Heart right ventricle (tissue), 16 donors: Measurements from ENCODE around the gene ZNF385B. TPM values are rescaled to one million over a fixed set of nuclear protein-coding genes. Genes with fewer than 3 reads are reported as not detected.

Experiments
- ATAC-seq, 8 donors: fragments of 200-7000 bp; cut with Tn5 transposase; one replicate each; pipeline ENCODE4 v1.9.1; 2020; ENCODE audit warnings: mild to moderate bottlenecking in 8 of 8, moderate library complexity in 8 of 8, moderate number of reproducible peaks in 1 of 8
- DNase-seq, 2 donors: peaks; one replicate each; pipeline ENCODE4 v3.0.0-alpha.2; 2020
- H3K27ac ChIP-seq, 10 donors: fragments of 200-600 bp; sonication (generic) in 2 of 10; one replicate each; pipeline versions ENCODE4 v1.5.0 to v1.8.0; 2020 to 2022; ENCODE audit warnings: mild to moderate bottlenecking in 3 of 10
- H3K27me3 ChIP-seq, 7 donors: fragments of 200-600 bp; one replicate each; pipeline ENCODE4 v1.8.0; 2021 to 2022; ENCODE audit warnings: mild to moderate bottlenecking in 2 of 7
- H3K36me3 ChIP-seq, 9 donors: fragments of 200-600 bp; sonication (generic) in 1 of 9; one replicate each; pipeline versions ENCODE4 v1.5.0 to v1.8.0; 2020 to 2022; ENCODE audit warnings: mild to moderate bottlenecking in 2 of 9
- H3K4me1 ChIP-seq, 9 donors: fragments of 200-600 bp; sonication (generic) in 1 of 9; one replicate each; pipeline versions ENCODE4 v1.5.0 to v1.8.0; 2020 to 2022; ENCODE audit warnings: mild to moderate bottlenecking in 4 of 9
- H3K4me3 ChIP-seq, 10 donors: fragments of 200-600 bp; sonication (generic) in 2 of 10; one replicate each; pipeline versions ENCODE4 v1.5.0 to v1.8.0; 2020 to 2022; ENCODE audit warnings: mild to moderate bottlenecking in 7 of 10, moderate library complexity in 2 of 10
- H3K9me3 ChIP-seq, 11 donors: fragments of 200-600 bp in 10 of 11; sonication (generic) in 2 of 11; one replicate each; pipeline versions ENCODE4 v1.5.0 to v1.8.0; 2013 to 2022; ENCODE audit warnings: mild to moderate bottlenecking in 2 of 11, control low read depth in 1 of 11, moderate library complexity in 1 of 11
- CTCF ChIP-seq, 9 donors: fragments of 200-600 bp; sonication (generic) in 2 of 9; IDR thresholded peaks; one replicate each; pipeline versions ENCODE4 v1.5.0 to v1.8.0; 2021 to 2022; ENCODE audit warnings: antibody characterized with exemption in 9 of 9, mild to moderate bottlenecking in 5 of 9, moderate library complexity in 1 of 9
- WGBS, 2 donors: extraction: QIAGEN DNeasy Blood & Tissue Kit; methylation state at CpG; one replicate each; pipeline ENCODE4 v1.1.7; 2013; ENCODE audit warnings: inconsistent platforms in 1 of 2; 5-methylcytosine and 5-hydroxymethylcytosine counted together
- intact Hi-C, 10 donors: fragments of 100-400 bp; cut with DNase I; formaldehyde crosslinking; loops; one replicate each; pipeline versions ENCODE4 v1.11.1 to v1.14.2; 2022
- polyA plus RNA-seq, 2 donors: library from polyadenylated mRNA; stranded (reverse); fragments of 200-250 nt; gene quantifications; one replicate each; pipeline ENCODE4 v1.2.3, GENCODE V29; 2013
- total RNA-seq, 10 donors: library from RNA; stranded (reverse); fragmentation: NEBNext Ultra II Directional in 3 of 10; extraction: Animal tissue kit (Norgen Biotek cat#: 25700) in 3 of 10; gene quantifications; one replicate each; pipeline versions ENCODE4 v1.2.1 to v1.2.4, GENCODE V29; 2021 to 2023
- donor health status: Arrhythmogenic right ventricular cardiomyopathy.
- donor health status: ischemic (EF 13 %, LVEDD 7.1; RV severe dilation, severe dysfunction).
- donor health status: healthy with polysubstance abuse.
- donor health status: DM: no; HTN: yes; CAD: no.
- donor health status: DM: no; HTN: no; CAD: no.
- donor health status: ischemic (EF 25% LVEDD 6.9; RV normal size, moderate dysfunction).
- donor health status: ischemic (EF 25% LVEDD 5.7; RV mildly dilated, moderate dysfunction).
- donor health status: healthy.
- donor health status: DM: yes; HTN: yes; CAD: no.
- donor health status: Ischemic cardiomyopathy.
- donor health status: ischemic (EF 35%, LVEDD 5.7; RV mildly dilated, moderate dysfunction).
- donor health status: nonischemic (EF 11% LVEDD 7.7; RV severe dilation, severe dysfunction).
- donor health status: DM: yes; HTN: yes; CAD: no.
- donor health status: PGD.
- donor health status: ischemic (EF 29% LVEDD 5.4; RV normal size, mild dysfunction).
- donor health status: nonischemic (EF 23%, LVEDD 6.1; RV moderate dilation, normal function).

Gene ZNF385B
- total and polyA plus RNA-seq, 12 donors = 0.19 to 19.7 (median 1.7) TPM

- intact Hi-C loops = no loop called here
- no peak overlapping the region for H3K4me3 ChIP-seq
- no peaks in the 10 kb centered on the region for H3K36me3 ChIP-seq
- peak overlapping the region in 2 of 10 donors; percentile 9 to 13 for H3K27ac ChIP-seq
- ATAC-seq (peak in 3 of 8 donors; percentile 24 to 38 (median 26)), DNase-seq (no peak)
- peaks cover 0 to 3% (median 0%) of the 10 kb centered on the region in 11 donors for H3K9me3 ChIP-seq
- TF ChIP-seq CTCF (IDR thresholded peaks at IDR 0.05) = no peak
- H3K27me3 ChIP-seq = no peaks in the 10 kb centered on the region
- peaks cover 0 to 9% (median 3%) of the 10 kb centered on the region in 9 donors for H3K4me1 ChIP-seq
- 20 to 23% methylated on average over 1 of the region's 1 CpG for WGBS, 2 donors
Observed at GRCh38 chr2:179622112-179622511, 239.3 kb downstream of the ZNF385B start.

GRCh38 chr2:179619947-179620467 is 241.4 kb downstream of the ZNF385B start:
- Histone ChIP-seq H3K4me3 (no peak overlapping the region), H3K27ac (no peak overlapping the region), H3K27me3 (no peaks in the 10 kb centered on the region), H3K4me1 (peaks cover 0 to 9% (median 3%) of the 10 kb centered on the region in 9 donors), H3K36me3 (no peaks in the 10 kb centered on the region), H3K9me3 (peaks cover 0 to 3% (median 0%) of the 10 kb centered on the region in 11 donors)
- ATAC-seq (no peak), DNase-seq (no peak)
- 83 to 88% methylated on average over 1 of the region's 1 CpG for WGBS, 2 donors
- TF ChIP-seq CTCF (IDR thresholded peaks at IDR 0.05) = no peak
- intact Hi-C loops = loop anchor here in 2 of 10 donors (10.0 kb wide), 2 partner anchors 125 to 195 kb away; no protein-coding TSS in a partner anchor

- Histone ChIP-seq H3K4me3 (no peak overlapping the region), H3K36me3 (no peaks in the 10 kb centered on the region), H3K27ac (no peak overlapping the region), H3K27me3 (no peaks in the 10 kb centered on the region), H3K4me1 (peaks cover 0 to 5% (median 0%) of the 10 kb centered on the region in 9 donors), H3K9me3 (no peaks in the 10 kb centered on the region)
- intact Hi-C loops = loop anchor here in 2 of 10 donors (10.0 kb wide), 2 partner anchors 131 to 189 kb away; no protein-coding TSS in a partner anchor
- no peak for ATAC-seq
- 72 to 74% methylated on average over 3 of the region's 3 CpGs for WGBS, 2 donors
- no peak for TF ChIP-seq CTCF (IDR thresholded peaks at IDR 0.05)
- DNase-seq = no peak
Observed at GRCh38 chr2:179614121-179614520, 247.3 kb downstream of the ZNF385B start.

- no peak for DNase-seq
- WGBS, 2 donors = 81% methylated on average over 4 of the region's 4 CpGs
- Histone ChIP-seq H3K27me3 (no peaks in the 10 kb centered on the region), H3K4me3 (no peak overlapping the region), H3K27ac (no peak overlapping the region), H3K4me1 (peaks cover 0 to 4% (median 0%) of the 10 kb centered on the region in 9 donors), H3K9me3 (no peaks in the 10 kb centered on the region), H3K36me3 (no peaks in the 10 kb centered on the region)
- intact Hi-C loops = loop anchor here in 2 of 10 donors (10.0 kb wide), 2 partner anchors 131 to 189 kb away; no protein-coding TSS in a partner anchor
- no peak for TF ChIP-seq CTCF (IDR thresholded peaks at IDR 0.05)
- peak in 1 of 8 donors; percentile 67 for ATAC-seq
Observed at GRCh38 chr2:179613701-179614100, 247.7 kb downstream of the ZNF385B start.
